Measurements from ENCODE around the gene MRM1.

Gene MRM1

GRCh38 chr17:36650096-36650775, 48.9 kb downstream of the MRM1 start:
- Histone ChIP-seq H3K36me3 (ENCODE audit: insufficient read depth, low read length) (no peaks in the 10 kb centered on the region), H3K4me1 (ENCODE audit: insufficient read depth, low read length, severe bottlenecking) (no peaks in the 10 kb centered on the region), H3K9ac (ENCODE audit: low read length) (no peak overlapping the region), H3K27ac (ENCODE audit: low read depth, low read length, poor library complexity, severe bottlenecking) (no peak overlapping the region), H4K20me1 (ENCODE audit: insufficient read depth, low read length) (no peaks in the 10 kb centered on the region), H3K4me3 (ENCODE audit: low read depth, low read length, poor library complexity, severe bottlenecking) (no peak overlapping the region), H2AFZ (ENCODE audit: low read length) (no peak overlapping the region), H3K9me2 (ENCODE audit: low read depth, low read length) (no peaks in the 10 kb centered on the region), H3F3A (ENCODE audit: insufficient read depth, low read length) (no peaks in the 10 kb centered on the region), H3K79me2 (ENCODE audit: insufficient read depth, low read length) (no peaks in the 10 kb centered on the region), H3K4me2 (ENCODE audit: low read length) (no peak overlapping the region), H3K27me3 (ENCODE audit: insufficient read depth, low read length) (peaks cover 4% of the 10 kb centered on the region; the same call in 1 of the 2 replicates), H3K9me3 (ENCODE audit: low read length) (no peaks in the 10 kb centered on the region)
- no peak for TF ChIP-seq CTCF (IDR thresholded peaks at IDR 0.05; ENCODE audit: low read length)
- TF ChIP-seq EZH2 (IDR thresholded peaks at IDR 0.05; ENCODE audit: borderline replicate concordance, low read length): no peak

- TF ChIP-seq CTCF (IDR thresholded peaks at IDR 0.05; ENCODE audit: low read length): no peak
- no peak for TF ChIP-seq EZH2 (IDR thresholded peaks at IDR 0.05; ENCODE audit: borderline replicate concordance, low read length)
- Histone ChIP-seq H3K27me3 (ENCODE audit: insufficient read depth, low read length) (no peaks in the 10 kb centered on the region), H4K20me1 (ENCODE audit: insufficient read depth, low read length) (no peaks in the 10 kb centered on the region), H3K9me3 (ENCODE audit: low read length) (no peaks in the 10 kb centered on the region), H3K36me3 (ENCODE audit: insufficient read depth, low read length) (no peaks in the 10 kb centered on the region), H3K4me2 (ENCODE audit: low read length) (no peak overlapping the region), H2AFZ (ENCODE audit: low read length) (no peak overlapping the region), H3K79me2 (ENCODE audit: insufficient read depth, low read length) (no peaks in the 10 kb centered on the region), H3K4me3 (ENCODE audit: low read depth, low read length, poor library complexity, severe bottlenecking) (no peak overlapping the region), H3F3A (ENCODE audit: insufficient read depth, low read length) (no peaks in the 10 kb centered on the region), H3K27ac (ENCODE audit: low read depth, low read length, poor library complexity, severe bottlenecking) (no peak overlapping the region), H3K4me1 (ENCODE audit: insufficient read depth, low read length, severe bottlenecking) (no peaks in the 10 kb centered on the region), H3K9me2 (ENCODE audit: low read depth, low read length) (no peaks in the 10 kb centered on the region), H3K9ac (ENCODE audit: low read length) (no peak overlapping the region)
These were observed 52.0 kb downstream of the MRM1 start for GRCh38 chr17:36653374-36653773.

GRCh38 chr17:36653856-36654255, 52.5 kb downstream of the MRM1 start:
- TF ChIP-seq CTCF (IDR thresholded peaks at IDR 0.05; ENCODE audit: low read length): no peak
- no peak for TF ChIP-seq EZH2 (IDR thresholded peaks at IDR 0.05; ENCODE audit: borderline replicate concordance, low read length)
- Histone ChIP-seq H2AFZ (ENCODE audit: low read length) (no peak overlapping the region), H3K4me2 (ENCODE audit: low read length) (no peak overlapping the region), H3K4me3 (ENCODE audit: low read depth, low read length, poor library complexity, severe bottlenecking) (no peak overlapping the region), H3K9me3 (ENCODE audit: low read length) (no peaks in the 10 kb centered on the region), H4K20me1 (ENCODE audit: insufficient read depth, low read length) (no peaks in the 10 kb centered on the region), H3K79me2 (ENCODE audit: insufficient read depth, low read length) (no peaks in the 10 kb centered on the region), H3K27ac (ENCODE audit: low read depth, low read length, poor library complexity, severe bottlenecking) (no peak overlapping the region), H3K36me3 (ENCODE audit: insufficient read depth, low read length) (no peaks in the 10 kb centered on the region), H3K9me2 (ENCODE audit: low read depth, low read length) (no peaks in the 10 kb centered on the region), H3K9ac (ENCODE audit: low read length) (no peak overlapping the region), H3F3A (ENCODE audit: insufficient read depth, low read length) (no peaks in the 10 kb centered on the region), H3K27me3 (ENCODE audit: insufficient read depth, low read length) (no peaks in the 10 kb centered on the region), H3K4me1 (ENCODE audit: insufficient read depth, low read length, severe bottlenecking) (no peaks in the 10 kb centered on the region)
